Prostate gland (tissue), 2 donors: ENCODE measurements around the gene CSNK1D. TPM values are rescaled to one million over a fixed set of nuclear protein-coding genes. Genes with fewer than 3 reads are reported as not detected.
A peak's percentile ranks its signal among the peaks of the same experiment; 100 is the strongest.

ENCODE experiments used
- DNase-seq: peaks from one replicate; pipeline ENCODE4 v3.0.0-alpha.2; 2019; ENCODE audit warnings: low spot score
- H3K27ac ChIP-seq, 2 donors: fragments of 200-600 bp; sonication (generic); 2 replicates each; pipeline ENCODE4 v1.5.1; 2017 to 2019
- H3K27me3 ChIP-seq: fragments of 200-600 bp; sonication (generic); replicated peaks from 2 replicates; pipeline ENCODE4 v1.5.1; 2019; ENCODE audit not compliant: insufficient read depth
- H3K36me3 ChIP-seq, 2 donors: fragments of 200-600 bp; sonication (generic); 1 replicate in 1 of 2; 2 replicates in 1 of 2; pipeline versions ENCODE4 v1.5.1 to v1.8.1; 2017 to 2019
- H3K4me1 ChIP-seq: fragments of 200-600 bp; sonication (generic); replicated peaks from 2 replicates; pipeline ENCODE4 v1.5.1; 2019
- H3K4me3 ChIP-seq, 2 donors: fragments of 200-600 bp; sonication (generic); 2 replicates each; pipeline ENCODE4 v1.5.1; 2017 to 2019
- H3K9me3 ChIP-seq: fragments of 200-600 bp; sonication (generic); 2 replicates; pipeline ENCODE4 v1.5.1; 2017
- POLR2A ChIP-seq: fragments of 450-650 bp; IDR thresholded peaks from one replicate; pipeline ENCODE4 v1.6.1; 2016; ENCODE audit warnings: antibody characterized with exemption, mild to moderate bottlenecking
- POLR2AphosphoS5 ChIP-seq: sonication (generic); formaldehyde crosslinking; IDR thresholded peaks from one replicate; pipeline ENCODE4 v1.6.1; 2017; ENCODE audit warnings: antibody characterized with exemption
- WGBS: methylation state at CpG from one replicate; pipeline ENCODE4 v1.1.5; 2018; 5-methylcytosine and 5-hydroxymethylcytosine counted together
- intact Hi-C: fragments of 100-400 bp; cut with DNase I; formaldehyde crosslinking; loops from one replicate; pipeline ENCODE4 v1.14.2; 2022
- total RNA-seq, 2 donors: library from RNA; depleted of rRNA; stranded (reverse); fragments of >200 nt; gene quantifications; one replicate each; pipeline ENCODE4 v1.1.0, GENCODE V29; 2016
- TF ChIP-seq, protein P1 (sequence below), 4 experiments: fragments of 200-600 bp in 2 of 4; fragments of 450-650 bp in 2 of 4; sonication (generic) in 2 of 4; IDR thresholded peaks; 1 replicate in 3 of 4; 2 replicates in 1 of 4; pipeline ENCODE4 v1.5.1; 2016 to 2019; ENCODE audit warnings: antibody characterized with exemption in 4 of 4, mild to moderate bottlenecking in 2 of 4, moderate library complexity in 2 of 4

Gene CSNK1D
- total RNA-seq, 2 donors from 2014 or later, result 80.3 to 155 TPM

DNA sequence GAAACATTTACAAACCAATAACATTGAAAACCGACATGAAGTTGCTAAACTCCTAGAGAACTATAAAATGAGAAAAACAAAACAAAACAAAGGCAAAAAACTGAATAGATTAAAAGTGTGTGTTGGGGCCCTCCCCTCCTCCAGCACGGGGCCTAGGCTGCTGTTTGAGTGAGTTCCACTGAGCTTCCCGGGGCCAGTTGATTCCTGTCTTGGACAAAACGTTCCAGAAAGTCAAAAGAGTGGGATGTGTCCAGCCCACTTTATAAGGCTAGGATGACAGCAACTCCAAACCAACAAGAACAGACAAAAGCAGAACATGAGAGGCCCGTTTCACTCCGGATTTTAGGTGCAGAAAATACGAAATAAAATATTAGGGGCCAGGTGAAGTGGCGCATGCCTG is 11.6 kb upstream of the CSNK1D start:
- Histone ChIP-seq H3K4me1 (peaks cover 6% of the 10 kb centered on the region), H3K4me3 (no peak overlapping the region), H3K9me3 (no peaks in the 10 kb centered on the region), H3K36me3 (no peaks in the 10 kb centered on the region), H3K27me3 (no peaks in the 10 kb centered on the region), H3K27ac (peak overlapping the region; percentile 68 to 88)
- intact Hi-C loops, result no loop called here
- 15% methylated on average over 8 of the region's 8 CpGs for WGBS
- peak; percentile 72 for DNase-seq
- TF ChIP-seq POLR2A (peak; percentile 10), POLR2AphosphoS5 (peak; percentile 91)
- TF ChIP-seq, protein P1, sequence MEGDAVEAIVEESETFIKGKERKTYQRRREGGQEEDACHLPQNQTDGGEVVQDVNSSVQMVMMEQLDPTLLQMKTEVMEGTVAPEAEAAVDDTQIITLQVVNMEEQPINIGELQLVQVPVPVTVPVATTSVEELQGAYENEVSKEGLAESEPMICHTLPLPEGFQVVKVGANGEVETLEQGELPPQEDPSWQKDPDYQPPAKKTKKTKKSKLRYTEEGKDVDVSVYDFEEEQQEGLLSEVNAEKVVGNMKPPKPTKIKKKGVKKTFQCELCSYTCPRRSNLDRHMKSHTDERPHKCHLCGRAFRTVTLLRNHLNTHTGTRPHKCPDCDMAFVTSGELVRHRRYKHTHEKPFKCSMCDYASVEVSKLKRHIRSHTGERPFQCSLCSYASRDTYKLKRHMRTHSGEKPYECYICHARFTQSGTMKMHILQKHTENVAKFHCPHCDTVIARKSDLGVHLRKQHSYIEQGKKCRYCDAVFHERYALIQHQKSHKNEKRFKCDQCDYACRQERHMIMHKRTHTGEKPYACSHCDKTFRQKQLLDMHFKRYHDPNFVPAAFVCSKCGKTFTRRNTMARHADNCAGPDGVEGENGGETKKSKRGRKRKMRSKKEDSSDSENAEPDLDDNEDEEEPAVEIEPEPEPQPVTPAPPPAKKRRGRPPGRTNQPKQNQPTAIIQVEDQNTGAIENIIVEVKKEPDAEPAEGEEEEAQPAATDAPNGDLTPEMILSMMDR (IDR thresholded peaks at IDR 0.05), result no peak

DNA sequence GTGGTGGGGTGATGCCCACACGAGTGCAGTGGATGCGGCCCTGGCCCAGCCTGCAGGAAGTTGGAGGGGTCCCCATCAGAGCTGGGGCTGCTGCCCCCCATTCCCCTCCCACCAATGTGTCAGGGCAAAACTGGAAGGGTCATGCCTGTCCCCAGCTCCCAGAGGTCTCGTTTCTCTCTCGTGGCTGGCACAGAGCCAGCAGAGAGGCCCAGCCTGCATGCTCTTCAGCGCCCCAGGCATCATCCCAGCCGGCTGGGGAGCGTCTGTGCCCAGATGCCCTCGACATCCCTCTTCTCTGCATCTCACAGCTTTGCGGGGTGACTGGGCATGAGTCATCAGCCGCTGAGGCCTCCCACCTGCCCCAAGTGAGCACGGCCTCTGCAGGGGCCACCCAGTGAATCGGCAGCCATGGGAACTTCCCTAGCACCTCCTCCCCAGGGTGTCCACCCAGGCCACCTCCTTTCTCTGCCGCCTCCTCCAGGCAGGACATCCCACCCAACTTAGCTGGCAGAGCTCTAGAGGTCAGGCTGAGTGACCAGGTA is 9.8 kb upstream of the CSNK1D start:
- Histone ChIP-seq H3K36me3 (no peaks in the 10 kb centered on the region), H3K4me1 (peaks cover 6% of the 10 kb centered on the region), H3K27me3 (no peaks in the 10 kb centered on the region), H3K9me3 (no peaks in the 10 kb centered on the region), H3K4me3 (no peak overlapping the region), H3K27ac (peak overlapping the region; percentile 52 to 88)
- intact Hi-C loops, result no loop called here
- no peak for DNase-seq
- 27% methylated on average over 13 of the region's 13 CpGs for WGBS
- TF ChIP-seq POLR2A (no peak), POLR2AphosphoS5 (no peak)
- TF ChIP-seq, protein P1 (IDR thresholded peaks at IDR 0.05), result no peak

GRCh38 chr17:82282239-82283207 is 9.0 kb upstream of the CSNK1D start:
- no peaks in the 10 kb centered on the region for H3K36me3 ChIP-seq
- DNase-seq, result no peak
- TF ChIP-seq POLR2AphosphoS5, result no peak
- TF ChIP-seq, protein P1 (IDR thresholded peaks at IDR 0.05), result no peak
- no peak for TF ChIP-seq POLR2A
- H3K9me3 ChIP-seq, result no peaks in the 10 kb centered on the region
- intact Hi-C loops, result no loop called here
- peaks cover 3% of the 10 kb centered on the region for H3K4me1 ChIP-seq
- no peaks in the 10 kb centered on the region for H3K27me3 ChIP-seq
- no peak overlapping the region for H3K4me3 ChIP-seq
- peak overlapping the region; percentile 52 to 88 for H3K27ac ChIP-seq
- 76% methylated on average over 19 of the region's 25 CpGs for WGBS

GRCh38 chr17:82281502-82282238 is 8.2 kb upstream of the CSNK1D start:
- intact Hi-C loops, result no loop called here
- DNase-seq, result peak; percentile 66
- Histone ChIP-seq H3K9me3 (no peaks in the 10 kb centered on the region), H3K27ac (peak overlapping the region; percentile 48 to 88), H3K27me3 (no peaks in the 10 kb centered on the region), H3K4me1 (peaks cover 3% of the 10 kb centered on the region), H3K4me3 (no peak overlapping the region), H3K36me3 (no peaks in the 10 kb centered on the region)
- 65% methylated on average over 22 of the region's 22 CpGs for WGBS
- TF ChIP-seq POLR2AphosphoS5 (peak; percentile 61), POLR2A (peak; percentile 54)
- TF ChIP-seq, protein P1 (IDR thresholded peaks at IDR 0.05), result no peak
